K562 (cell line): ENCODE results near the gene SCPEP1.

Experiments used
- EP300 ChIP-seq: IDR thresholded peaks from 2 replicates; pipeline ENCODE4 v1.6.1; 2012; ENCODE audit warnings: low read length, improper control_type of control experiment
- FOXA1 ChIP-seq: fragments of 450-650 bp; IDR thresholded peaks from 2 replicates; pipeline ENCODE4 v1.6.1; 2016; ENCODE audit warnings: mild to moderate bottlenecking, borderline replicate concordance
- KLF13 ChIP-seq: fragments of 450-650 bp; IDR thresholded peaks from 2 replicates; pipeline ENCODE4 v1.6.1; 2016; ENCODE audit warnings: missing genetic modification characterization, low read depth, mild to moderate bottlenecking, missing compliant biosample characterization, moderate library complexity, borderline replicate concordance
- SMARCA4 ChIP-seq: fragments of 450-650 bp; IDR thresholded peaks from 2 replicates; pipeline ENCODE4 v1.6.1; 2016
- TF ChIP-seq, protein P1 (sequence below), 3 experiments: IDR thresholded peaks in 2 of 3; conservative IDR thresholded peaks in 1 of 3; 2 replicates each; pipeline ENCODE4 v1.5.1; 2011 to 2012; ENCODE audit warnings: low read length in 3 of 3, mild to moderate bottlenecking in 3 of 3, control low read depth in 2 of 3, improper control_type of control experiment in 1 of 3, inconsistent platforms in 1 of 3, low read depth in 1 of 3, mixed read lengths in 1 of 3, moderate library complexity in 1 of 3; ENCODE audit not compliant: insufficient read depth in 2 of 3

DNA sequence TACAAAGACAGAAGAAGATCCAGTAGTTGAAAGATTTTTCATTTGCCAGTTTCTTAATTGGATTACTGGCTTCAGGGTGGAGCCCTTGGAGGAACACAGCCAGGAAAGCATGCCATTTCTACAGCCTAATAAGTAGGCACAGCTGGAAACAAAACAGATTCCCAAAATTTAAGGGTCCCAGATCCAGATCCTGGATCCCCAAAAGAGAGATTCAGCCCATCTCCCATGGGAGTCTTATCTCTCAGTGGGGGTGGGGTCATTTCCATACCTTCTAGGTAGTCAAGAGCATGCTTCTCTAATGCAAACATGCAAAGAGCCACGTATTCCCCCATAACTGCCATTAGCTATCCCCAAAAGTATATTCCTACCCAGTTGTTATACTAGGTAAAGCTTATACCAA lies 49.9 kb downstream of the SCPEP1 start:
- TF ChIP-seq, protein P1, sequence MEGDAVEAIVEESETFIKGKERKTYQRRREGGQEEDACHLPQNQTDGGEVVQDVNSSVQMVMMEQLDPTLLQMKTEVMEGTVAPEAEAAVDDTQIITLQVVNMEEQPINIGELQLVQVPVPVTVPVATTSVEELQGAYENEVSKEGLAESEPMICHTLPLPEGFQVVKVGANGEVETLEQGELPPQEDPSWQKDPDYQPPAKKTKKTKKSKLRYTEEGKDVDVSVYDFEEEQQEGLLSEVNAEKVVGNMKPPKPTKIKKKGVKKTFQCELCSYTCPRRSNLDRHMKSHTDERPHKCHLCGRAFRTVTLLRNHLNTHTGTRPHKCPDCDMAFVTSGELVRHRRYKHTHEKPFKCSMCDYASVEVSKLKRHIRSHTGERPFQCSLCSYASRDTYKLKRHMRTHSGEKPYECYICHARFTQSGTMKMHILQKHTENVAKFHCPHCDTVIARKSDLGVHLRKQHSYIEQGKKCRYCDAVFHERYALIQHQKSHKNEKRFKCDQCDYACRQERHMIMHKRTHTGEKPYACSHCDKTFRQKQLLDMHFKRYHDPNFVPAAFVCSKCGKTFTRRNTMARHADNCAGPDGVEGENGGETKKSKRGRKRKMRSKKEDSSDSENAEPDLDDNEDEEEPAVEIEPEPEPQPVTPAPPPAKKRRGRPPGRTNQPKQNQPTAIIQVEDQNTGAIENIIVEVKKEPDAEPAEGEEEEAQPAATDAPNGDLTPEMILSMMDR (IDR thresholded peaks at IDR 0.05 in 2 of 3, conservative IDR thresholded peaks at IDR 0.05 in 1 of 3; ENCODE audit: insufficient read depth in 2 of 3, low read depth in 1 of 3, low read length in 3 of 3) = no peak
- no peak for TF ChIP-seq FOXA1
- TF ChIP-seq SMARCA4 = no peak
- no peak for TF ChIP-seq EP300
- no peak for TF ChIP-seq KLF13
